ENCODE results near the gene TP53TG5.

The TP53TG5 gene

GRCh38 chr20:45344168-45344860, 33.8 kb downstream of the TP53TG5 start:
- DNase-seq, result no peak

- DNase-seq, result no peak
These were observed 34.5 kb downstream of the TP53TG5 start for GRCh38 chr20:45343532-45344167.

- DNase-seq, result no peak
These were observed 35.1 kb downstream of the TP53TG5 start for GRCh38 chr20:45342855-45343531.

DNA sequence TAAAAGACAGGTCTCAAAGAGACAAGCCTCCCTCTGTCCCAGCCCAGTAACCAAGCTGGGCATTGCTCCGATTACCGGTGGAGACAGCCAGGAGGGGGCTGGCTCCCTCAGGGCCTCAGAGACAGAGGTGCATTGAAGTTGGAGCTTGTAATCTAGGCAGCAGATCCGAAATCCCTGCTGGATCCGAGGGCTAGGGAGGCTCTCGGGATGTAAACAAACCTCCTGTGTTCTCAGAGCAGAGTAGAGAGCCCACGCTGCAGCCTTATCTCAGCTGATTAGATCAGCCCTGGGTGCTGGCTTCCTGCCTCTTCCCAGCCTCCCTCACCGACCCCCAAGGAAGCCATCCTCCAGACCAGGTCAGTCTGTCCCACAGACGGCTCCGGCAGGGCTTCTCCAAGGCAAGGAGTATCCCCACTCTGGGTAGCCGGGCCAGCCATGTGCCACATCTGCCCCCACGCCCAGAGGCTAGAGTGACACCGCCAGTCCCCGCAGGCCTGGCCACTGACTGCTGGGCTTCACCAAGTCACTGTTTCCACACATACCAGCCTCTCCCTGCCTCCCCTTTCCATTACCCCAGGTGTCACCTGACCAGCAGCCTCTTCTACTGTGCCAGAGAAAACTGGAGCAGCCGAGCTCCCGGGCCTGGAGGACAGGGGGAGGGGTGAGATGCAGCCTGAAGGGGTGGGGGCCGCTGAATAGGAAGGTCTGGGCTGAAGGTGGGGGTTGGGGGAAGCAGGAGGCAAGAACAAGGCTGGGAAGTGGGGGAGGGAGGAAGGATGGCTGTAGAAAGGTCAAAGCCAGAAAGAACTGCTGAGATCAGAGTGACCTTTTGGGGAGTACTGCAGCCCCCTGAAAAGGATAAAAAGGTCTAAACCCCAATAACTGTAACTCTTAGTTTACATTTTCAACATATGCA, 35.9 kb downstream of the TP53TG5 start:
- no peak for DNase-seq

- no peak for DNase-seq
These were observed 36.6 kb downstream of the TP53TG5 start for GRCh38 chr20:45341579-45341938.

- DNase-seq, result no peak
These were observed 37.2 kb downstream of the TP53TG5 start for GRCh38 chr20:45340951-45341350.

- DNase-seq, result no peak
These were observed 37.8 kb downstream of the TP53TG5 start for GRCh38 chr20:45340236-45340847.

- DNase-seq, result no peak
These were observed 38.3 kb downstream of the TP53TG5 start for GRCh38 chr20:45339799-45340198.

DNA sequence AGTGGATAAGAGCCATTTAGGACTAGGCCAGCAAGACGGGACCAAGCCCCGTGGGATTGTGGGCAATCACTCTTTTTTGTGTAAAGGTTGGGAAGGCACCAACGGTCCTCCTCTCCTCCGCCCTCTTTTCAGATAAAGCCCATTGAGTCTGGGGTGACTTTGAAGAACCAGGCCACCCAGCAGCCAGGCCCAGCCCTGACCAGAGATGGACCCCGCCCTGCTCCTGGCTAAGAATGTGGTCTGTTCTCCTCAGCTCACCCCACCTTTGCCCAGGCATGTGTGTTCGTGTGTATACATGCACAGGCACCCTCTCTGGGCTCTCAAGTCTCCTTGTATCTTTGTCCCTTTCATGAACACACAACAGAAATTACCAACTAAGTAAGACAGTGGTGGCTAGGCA, 39.0 kb downstream of the TP53TG5 start:
- DNase-seq, result no peak

GRCh38 chr20:45338121-45339030, 39.7 kb downstream of the TP53TG5 start:
- no peak for DNase-seq

DNA sequence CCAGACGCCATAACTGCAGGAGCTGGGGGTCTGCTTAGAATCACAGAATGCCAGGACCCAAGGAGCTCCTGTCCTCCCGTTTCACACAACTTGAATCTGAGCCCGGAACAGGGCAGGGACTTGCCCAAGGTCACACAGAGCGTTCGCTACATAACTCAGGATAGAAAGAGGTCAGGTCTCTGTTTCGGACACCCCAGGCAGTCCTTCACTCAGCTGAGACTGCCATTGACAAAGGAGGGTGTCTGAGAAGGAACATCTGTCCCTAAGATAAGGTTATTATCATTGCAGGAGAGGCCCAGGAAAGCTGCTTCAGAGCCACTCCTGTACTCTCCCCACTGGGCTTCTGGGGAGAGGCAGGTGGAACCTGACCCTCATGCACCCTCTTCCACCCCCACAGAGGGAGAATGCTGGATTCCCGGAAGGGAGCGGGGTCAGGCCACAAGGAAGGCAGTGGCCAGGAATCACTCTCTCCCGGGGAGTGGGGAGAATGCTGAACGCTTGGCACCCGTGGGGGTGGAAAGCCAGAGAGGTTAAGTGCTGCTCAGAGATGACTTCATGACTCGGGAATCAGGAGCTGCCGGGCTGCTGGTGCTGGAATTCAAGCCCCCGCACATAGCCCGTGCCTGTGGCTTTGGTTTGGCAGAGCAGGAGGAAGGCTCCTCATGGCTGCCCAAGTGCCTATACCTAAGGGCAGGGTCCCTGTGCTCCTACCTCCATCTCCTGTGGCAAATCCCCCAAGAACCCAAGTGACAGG, 40.6 kb downstream of the TP53TG5 start:
- no peak for DNase-seq

DNA sequence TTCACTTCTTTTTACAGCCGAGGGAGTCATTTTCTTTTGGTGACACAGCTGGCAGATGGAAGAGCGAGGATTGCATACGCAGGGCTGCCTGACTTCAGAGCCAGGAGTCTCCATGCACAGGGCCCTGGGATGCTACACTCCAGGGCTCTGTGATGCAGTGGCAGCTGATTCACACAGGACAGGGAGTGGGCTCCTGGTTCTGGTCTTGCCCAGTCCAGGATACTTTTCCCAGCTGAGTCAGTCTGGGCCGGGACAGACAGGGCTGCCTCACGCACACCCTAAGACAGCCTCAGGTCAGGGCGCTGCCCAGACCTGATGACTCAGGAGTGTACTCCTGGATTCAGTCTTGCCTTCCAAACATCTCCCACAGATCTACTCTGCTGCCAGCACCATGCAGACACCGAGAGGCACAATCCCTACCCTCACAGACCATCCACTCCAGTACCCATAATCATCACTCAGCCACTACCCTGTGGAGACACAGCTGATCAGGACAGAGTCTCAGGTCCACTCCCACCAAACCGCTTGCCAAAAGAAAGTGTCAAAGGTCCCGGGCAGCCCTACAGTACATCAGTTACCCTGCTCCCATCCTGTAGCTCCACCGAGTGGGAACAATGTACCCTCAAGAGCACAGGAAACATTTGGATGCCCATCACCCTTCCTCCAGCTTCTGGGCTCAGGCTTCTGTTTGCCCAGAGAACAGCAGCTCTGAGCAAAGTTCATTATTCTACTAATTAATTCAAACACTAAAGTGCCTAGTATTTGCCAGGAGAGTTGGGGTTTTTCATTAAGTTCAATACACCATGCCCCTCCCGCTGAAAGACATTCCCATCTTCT, 41.4 kb downstream of the TP53TG5 start:
- DNase-seq, result no peak

GRCh38 chr20:45330476-45330875, 47.6 kb downstream of the TP53TG5 start:
- no peak for DNase-seq

- DNase-seq, result no peak
These were observed 48.4 kb downstream of the TP53TG5 start for GRCh38 chr20:45329497-45330319.

DNA sequence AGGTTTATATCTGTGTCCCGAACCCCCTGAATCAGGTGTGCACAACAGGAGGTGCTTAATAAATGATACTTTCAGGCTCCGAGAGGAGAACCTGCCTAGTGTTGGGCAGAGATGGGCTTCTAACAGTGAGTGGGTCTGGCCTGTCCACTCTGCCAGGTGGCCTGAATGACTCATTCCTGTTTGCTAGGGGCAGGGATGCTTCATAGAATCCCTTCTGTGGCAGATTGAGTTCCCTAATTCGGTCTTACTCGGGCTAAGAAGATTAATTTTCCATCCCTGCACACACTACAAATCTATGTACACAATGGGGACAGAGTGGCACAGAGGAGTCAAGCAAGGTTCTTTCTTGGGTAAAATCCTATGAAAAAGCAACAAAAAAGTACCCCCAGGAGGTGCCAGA, 49.7 kb downstream of the TP53TG5 start:
- DNase-seq, result no peak

- DNase-seq, result no peak
These were observed 52.8 kb downstream of the TP53TG5 start for GRCh38 chr20:45325371-45325770.

- no peak for DNase-seq
These were observed 54.4 kb downstream of the TP53TG5 start for GRCh38 chr20:45323731-45324130.

DNA sequence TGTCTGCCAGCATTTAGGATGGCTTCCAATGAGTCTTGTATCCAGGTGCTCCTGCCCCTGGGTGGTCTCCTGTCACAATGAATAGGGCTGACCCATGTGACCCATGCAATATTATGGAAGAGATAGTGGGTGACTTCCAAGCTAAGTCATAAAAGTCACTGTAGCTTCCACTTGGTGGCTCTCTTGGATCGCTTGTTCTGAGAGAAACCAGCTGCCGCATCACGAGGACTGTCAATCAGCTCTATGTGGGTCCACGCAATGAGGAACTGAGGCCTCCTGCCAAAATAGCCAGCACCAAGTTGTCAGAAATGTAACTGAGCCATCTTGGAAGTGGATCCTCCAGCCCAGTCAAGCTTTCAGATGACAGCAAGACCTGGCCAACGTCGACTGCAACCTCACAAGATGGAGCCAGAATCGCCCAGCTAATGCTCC, 55.2 kb downstream of the TP53TG5 start:
- DNase-seq, result peak; percentile 31 to 36
